Measurements from ENCODE around the gene XPR1.

The XPR1 gene

DNA sequence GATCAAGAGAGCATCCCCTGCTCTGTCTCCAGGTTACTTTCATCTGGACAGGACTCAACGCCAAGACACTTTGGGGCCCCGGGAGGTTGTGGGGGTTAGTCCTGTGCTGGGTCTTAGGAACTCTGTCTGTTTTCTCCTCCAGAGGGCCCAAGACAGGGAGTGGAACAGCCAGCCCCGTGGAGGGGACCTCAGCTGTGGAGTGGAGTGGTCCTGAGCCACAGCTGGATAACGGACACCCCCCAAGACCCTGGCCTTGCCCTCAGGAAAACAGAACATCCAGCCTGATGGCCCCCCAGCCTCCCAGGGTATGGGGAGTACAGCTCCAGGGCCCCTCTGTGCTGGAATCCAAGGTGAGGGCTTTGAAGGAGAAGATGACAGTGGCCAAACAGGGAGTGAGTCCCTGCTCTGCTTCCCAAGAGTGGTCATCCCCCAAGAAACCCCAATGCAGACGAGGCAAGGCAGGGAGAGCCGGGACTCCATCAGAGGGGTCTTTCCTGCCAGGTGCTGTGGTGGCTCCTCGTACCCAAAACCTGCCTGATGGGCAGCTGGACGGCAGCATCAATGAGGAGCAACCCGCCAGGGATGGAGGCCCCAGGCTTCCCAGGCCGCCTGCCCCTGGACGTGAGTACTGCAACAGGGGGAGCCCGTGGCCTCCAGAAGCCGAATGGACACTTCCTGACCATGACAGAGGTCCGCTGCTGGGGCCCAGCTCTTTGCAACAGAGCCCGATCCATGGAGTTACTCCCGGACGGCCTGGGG lies 284.4 kb downstream of the XPR1 start:
- CTCF ChIA-PET, result interaction anchor here (0.8 to 3.1 kb wide), 4 partner anchors 9 to 401 kb away, joined by 3 to 8 read pairs (median 4); no protein-coding TSS in a partner anchor
- POLR2A ChIA-PET, result no interaction called here
- TF ChIP-seq, protein P1, sequence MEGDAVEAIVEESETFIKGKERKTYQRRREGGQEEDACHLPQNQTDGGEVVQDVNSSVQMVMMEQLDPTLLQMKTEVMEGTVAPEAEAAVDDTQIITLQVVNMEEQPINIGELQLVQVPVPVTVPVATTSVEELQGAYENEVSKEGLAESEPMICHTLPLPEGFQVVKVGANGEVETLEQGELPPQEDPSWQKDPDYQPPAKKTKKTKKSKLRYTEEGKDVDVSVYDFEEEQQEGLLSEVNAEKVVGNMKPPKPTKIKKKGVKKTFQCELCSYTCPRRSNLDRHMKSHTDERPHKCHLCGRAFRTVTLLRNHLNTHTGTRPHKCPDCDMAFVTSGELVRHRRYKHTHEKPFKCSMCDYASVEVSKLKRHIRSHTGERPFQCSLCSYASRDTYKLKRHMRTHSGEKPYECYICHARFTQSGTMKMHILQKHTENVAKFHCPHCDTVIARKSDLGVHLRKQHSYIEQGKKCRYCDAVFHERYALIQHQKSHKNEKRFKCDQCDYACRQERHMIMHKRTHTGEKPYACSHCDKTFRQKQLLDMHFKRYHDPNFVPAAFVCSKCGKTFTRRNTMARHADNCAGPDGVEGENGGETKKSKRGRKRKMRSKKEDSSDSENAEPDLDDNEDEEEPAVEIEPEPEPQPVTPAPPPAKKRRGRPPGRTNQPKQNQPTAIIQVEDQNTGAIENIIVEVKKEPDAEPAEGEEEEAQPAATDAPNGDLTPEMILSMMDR (IDR thresholded peaks at IDR 0.05; ENCODE audit: control extremely low read depth, extremely low read depth, low read depth, missing control alignments), result no peak
- DNase-seq (ENCODE audit: extremely low spot score), result no peak

GRCh38 chr1:180916771-180917170 lies 284.9 kb downstream of the XPR1 start:
- TF ChIP-seq, protein P1 (IDR thresholded peaks at IDR 0.05; ENCODE audit: control extremely low read depth, extremely low read depth, low read depth, missing control alignments), result no peak
- DNase-seq (ENCODE audit: extremely low spot score), result no peak
- ChIA-PET POLR2A (no interaction called here), CTCF (interaction anchor here (0.8 to 3.1 kb wide), 4 partner anchors 9 to 401 kb away, joined by 3 to 8 read pairs (median 4); no protein-coding TSS in a partner anchor)

DNA sequence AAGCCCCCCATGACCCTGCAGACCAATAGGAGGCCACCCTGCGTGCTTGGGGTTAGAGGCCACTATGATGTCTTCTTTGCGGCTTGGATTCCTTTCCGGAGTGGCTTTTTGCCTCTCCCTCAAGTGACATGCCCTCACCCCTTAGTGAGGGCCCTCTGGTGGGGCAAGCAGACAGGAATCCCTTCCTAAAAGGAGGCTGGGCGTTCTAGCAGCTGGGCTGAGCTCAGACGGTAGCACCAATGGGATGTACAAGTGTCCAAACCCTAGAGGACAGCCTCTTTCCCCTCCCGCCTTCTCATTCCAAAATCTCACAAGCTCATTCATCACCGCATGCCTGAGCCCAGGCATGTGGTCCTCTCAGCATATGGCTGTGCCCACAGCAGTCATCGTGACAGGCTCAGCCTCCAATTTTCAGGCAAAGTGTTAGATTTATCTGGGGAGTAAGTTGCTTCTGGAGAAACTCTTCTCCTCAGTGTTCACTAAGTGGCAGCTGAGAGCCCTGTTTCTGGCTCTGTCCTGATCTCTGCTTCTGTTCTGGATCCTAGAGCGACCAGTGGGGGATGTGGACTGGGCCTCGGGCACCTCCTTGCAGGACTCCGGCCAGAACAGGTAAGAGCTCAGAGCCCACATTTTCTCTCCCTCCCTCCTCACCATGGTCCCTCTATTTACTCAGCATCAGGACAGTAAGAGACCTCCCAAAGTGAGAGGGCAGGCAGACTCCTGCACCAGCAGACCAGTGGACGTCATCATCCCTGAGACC lies 285.7 kb downstream of the XPR1 start:
- ChIA-PET POLR2A (no interaction called here), CTCF (interaction anchor here (0.9 to 3.1 kb wide), 3 partner anchors 8 to 248 kb away, joined by 4 to 8 read pairs (median 5); no protein-coding TSS in a partner anchor)
- TF ChIP-seq, protein P1 (IDR thresholded peaks at IDR 0.05; ENCODE audit: control extremely low read depth, extremely low read depth, low read depth, missing control alignments), result no peak
- DNase-seq (ENCODE audit: extremely low spot score), result no peak

GRCh38 chr1:180918519-180918918 lies 286.7 kb downstream of the XPR1 start:
- ChIA-PET CTCF (interaction anchor here (1.2 kb wide), 1 partner anchor 20 kb away, joined by 5 read pairs; no protein-coding TSS in a partner anchor), POLR2A (no interaction called here)
- TF ChIP-seq, protein P1 (IDR thresholded peaks at IDR 0.05; ENCODE audit: control extremely low read depth, extremely low read depth, low read depth, missing control alignments), result no peak
- no peak for DNase-seq (ENCODE audit: extremely low spot score)

DNA sequence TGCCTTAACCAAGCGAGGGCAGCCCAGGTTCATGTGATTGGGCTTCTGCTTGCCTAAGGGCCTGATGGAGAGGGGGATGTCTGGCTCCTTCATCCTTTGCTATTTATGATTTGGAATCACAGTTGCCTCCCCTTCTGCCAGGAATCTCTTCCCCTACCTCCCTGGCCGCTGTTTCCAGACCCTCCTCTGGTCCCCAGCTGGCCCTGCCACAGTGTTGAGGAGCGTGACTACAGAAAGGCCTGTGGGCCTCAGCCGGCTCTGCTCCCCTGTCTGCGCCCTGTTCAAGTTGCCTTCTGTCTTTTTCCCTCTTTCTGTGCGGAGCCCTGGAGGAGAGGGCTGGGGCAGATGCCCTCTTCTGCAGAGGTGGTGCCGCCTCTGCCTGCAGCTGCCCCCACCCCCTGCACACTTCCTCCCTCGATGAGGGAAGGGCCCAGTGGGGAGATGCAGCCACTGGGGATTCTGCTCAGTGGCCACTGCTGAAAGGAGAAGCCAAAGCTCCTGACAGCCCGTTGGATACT lies 287.4 kb downstream of the XPR1 start:
- CTCF ChIA-PET, result no interaction called here
- POLR2A ChIA-PET, result no interaction called here
- TF ChIP-seq, protein P1 (IDR thresholded peaks at IDR 0.05; ENCODE audit: control extremely low read depth, extremely low read depth, low read depth, missing control alignments), result no peak
- DNase-seq (ENCODE audit: extremely low spot score), result no peak

DNA sequence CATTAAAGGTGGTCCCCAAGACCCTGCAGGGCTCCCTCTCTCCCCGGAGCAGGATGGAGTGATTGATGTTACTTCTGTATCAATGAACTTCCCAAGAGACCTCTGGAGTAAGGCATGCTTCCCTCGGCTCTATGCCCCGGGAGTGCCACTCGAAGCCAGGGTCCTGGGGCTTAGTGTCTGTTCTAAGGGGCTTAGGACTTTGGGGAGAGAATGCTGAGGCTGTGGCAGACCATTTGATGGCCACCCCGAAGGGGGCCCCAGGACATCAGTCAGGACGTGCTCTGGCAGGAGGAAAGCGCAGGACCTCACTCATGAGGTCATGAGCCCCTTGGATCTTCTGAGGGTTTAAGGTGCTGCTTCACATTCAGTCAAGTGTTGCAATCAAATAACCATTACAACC lies 288.4 kb downstream of the XPR1 start:
- ChIA-PET CTCF (interaction anchor here (0.9 to 1.5 kb wide), 6 partner anchors 8 to 57 kb away, joined by 3 to 7 read pairs (median 4); partner anchors contain the start of gene KIAA1614), POLR2A (no interaction called here)
- TF ChIP-seq, protein P1 (IDR thresholded peaks at IDR 0.05; ENCODE audit: control extremely low read depth, extremely low read depth, low read depth, missing control alignments), result no peak
- DNase-seq (ENCODE audit: extremely low spot score), result no peak

Data from GM10248 (cell line).